Stimulated activated CD4-positive, alpha-beta T cell treated with anti-CD3 and anti-CD28 coated beads, Interleukin-12 subunit alpha, Interleukin-12 subunit beta, amount 100 ng/mL, for 4 hours (primary cell): ENCODE results near the gene LTBP4.

Experiments
- DNase-seq: peaks from one replicate; pipeline ENCODE4 v3.0.0-alpha.2; 2020

The LTBP4 gene

DNA sequence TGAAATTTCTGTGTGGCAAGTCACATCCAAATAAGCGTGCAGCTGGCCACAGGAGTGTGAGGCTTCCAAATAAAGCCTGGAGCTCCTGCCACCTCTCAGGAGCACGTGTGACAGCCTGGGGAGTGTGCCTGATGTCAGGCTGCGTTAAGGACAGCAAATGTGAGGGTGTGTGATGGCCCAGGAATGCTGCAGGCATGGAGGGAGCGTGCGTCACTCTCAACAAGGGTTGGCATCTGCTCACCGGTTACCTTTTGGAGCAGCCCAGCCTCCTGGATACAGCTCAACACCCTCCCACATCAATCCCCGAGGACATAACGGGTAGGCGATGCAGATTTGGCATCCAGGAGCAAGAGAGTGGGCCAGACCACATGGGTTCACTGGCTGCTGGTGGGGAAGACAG is 70.2 kb downstream of the LTBP4 start:
- DNase-seq: no peak

DNA sequence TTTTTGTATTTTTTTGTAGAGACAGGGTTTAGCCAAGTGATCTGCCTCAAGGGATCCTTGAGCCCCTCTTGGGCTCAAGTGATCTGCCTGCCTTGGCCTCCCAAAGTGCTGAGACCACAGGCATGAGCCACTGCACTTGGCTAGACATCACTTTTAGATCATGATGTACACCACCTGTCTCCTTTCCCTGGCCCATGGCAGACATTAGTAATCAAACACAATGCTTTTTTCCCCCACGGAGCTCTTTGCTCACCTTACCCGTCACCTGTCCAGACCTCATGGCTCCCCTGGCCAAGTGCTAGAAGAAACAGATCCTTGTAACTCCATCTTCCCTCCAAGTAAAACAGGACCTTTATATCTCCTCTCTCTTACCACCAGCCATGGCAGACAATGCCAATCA is 70.9 kb downstream of the LTBP4 start:
- no peak for DNase-seq

GRCh38 chr19:40672573-40673299 is 71.6 kb downstream of the LTBP4 start:
- DNase-seq: no peak

DNA sequence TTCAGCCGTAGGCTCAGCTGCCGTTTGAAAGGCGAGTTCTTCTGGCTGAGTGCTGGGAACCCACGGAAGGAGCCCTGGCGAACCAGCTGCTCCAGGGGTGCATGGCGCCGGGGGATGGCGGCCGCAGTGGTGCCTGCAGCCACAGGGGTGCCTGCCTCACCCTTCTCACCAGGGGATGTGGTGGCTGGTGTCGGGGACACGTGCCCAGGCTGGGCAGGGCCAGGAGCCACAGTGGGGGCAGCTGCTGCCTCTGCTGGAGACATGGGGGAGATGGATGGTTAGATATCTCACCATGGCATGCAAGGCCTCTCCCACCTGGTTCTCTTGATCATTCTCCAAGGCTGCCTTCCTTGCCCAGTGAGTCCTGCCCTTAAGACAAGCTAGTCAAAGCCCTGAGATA is 72.2 kb downstream of the LTBP4 start:
- DNase-seq: no peak

- DNase-seq: no peak
Measured at GRCh38 chr19:40674291-40674690, 73.1 kb downstream of the LTBP4 start.

DNA sequence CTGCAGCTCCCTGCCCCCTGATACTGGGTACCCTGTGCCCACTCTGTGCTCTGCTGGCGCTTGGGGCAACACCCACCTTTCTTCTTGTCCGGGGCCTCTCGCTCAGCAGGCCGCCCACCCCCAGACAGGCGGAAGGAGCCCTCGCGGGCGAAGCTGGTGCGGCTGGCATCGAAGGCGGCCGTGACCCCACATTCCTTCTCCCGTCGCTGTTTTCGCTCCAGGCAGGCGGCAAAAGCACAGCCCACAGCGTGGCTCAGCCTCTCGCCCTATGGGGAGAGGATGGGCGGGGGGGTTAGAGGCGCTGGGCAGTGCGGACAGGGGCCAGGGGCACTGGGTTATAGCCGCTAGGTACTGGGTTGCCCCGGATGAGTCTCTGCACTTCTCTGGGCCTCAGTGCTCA is 76.0 kb downstream of the LTBP4 start:
- DNase-seq: no peak
